ENCODE measurements around the gene SPESP1.
"Not testable (repeated sequence)": the region's sequence is repeated elsewhere in the genome, so short reads cannot be mapped to it uniquely, and the experiment has no call there.

DNA sequence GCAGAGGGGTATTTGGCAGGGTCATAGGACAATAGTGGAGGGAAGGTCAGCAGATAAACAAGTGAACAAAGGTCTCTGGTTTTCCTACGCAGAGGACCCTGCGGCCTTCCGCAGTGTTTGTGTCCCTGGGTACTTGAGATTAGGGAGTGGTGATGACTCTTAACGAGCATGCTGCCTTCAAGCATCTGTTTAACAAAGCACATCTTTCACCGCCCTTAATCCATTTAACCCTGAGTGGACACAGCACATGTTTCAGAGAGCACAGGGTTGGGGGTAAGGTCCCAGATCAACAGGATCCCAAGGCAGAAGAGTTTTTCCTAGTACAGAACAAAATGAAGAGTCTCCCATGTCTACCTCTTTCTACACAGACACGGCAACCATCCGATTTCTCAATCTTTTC, 33.4 kb downstream of the SPESP1 start:
- not testable (repeated sequence) for TF ChIP-seq POLR2AphosphoS5 (IDR thresholded peaks at IDR 0.05; ENCODE audit: insufficient read depth in 1 of 2, low read depth in 1 of 2); CTCF (IDR thresholded peaks at IDR 0.05); POLR2A (IDR thresholded peaks at IDR 0.05)
